Activated T-helper 17 cell treated with anti-CD3 and anti-CD28 coated beads, Interleukin-2, amount 50 U/mL, for 72 hours (primary cell): ENCODE data around the gene ARPC2. TPM values are rescaled to one million over a fixed set of nuclear protein-coding genes. Genes with fewer than 3 reads are reported as not detected.
A peak's percentile ranks its signal among the peaks of the same experiment; 100 is the strongest.

Experiments
- ATAC-seq: fragments of 150-1000 bp; cut with Tn5 transposase; replicated peaks from 2 replicates; pipeline ENCODE4 v1.10.0; 2021; ENCODE audit warnings: mild to moderate bottlenecking, moderate library complexity
- H3K27ac Mint-ChIP-seq: one replicate; pipeline ENCODE4 v1.8.0; 2022; ENCODE audit warnings: mixed read lengths
- H3K27me3 Mint-ChIP-seq: one replicate; pipeline ENCODE4 v1.8.0; 2022; ENCODE audit warnings: mixed read lengths
- H3K36me3 Mint-ChIP-seq: one replicate; pipeline ENCODE4 v1.8.0; 2022; ENCODE audit warnings: low read depth, mild to moderate bottlenecking, mixed read lengths
- H3K4me1 Mint-ChIP-seq: one replicate; pipeline ENCODE4 v1.8.0; 2022; ENCODE audit warnings: mixed read lengths
- H3K4me3 Mint-ChIP-seq: one replicate; pipeline ENCODE4 v1.8.0; 2022; ENCODE audit warnings: mild to moderate bottlenecking, mixed read lengths
- H3K9me3 Mint-ChIP-seq: one replicate; pipeline ENCODE4 v1.8.0; 2022; ENCODE audit warnings: mixed read lengths
- total RNA-seq, 2 donors: library from RNA; stranded (reverse); gene quantifications; one replicate each; pipeline ENCODE4 v1.2.3, GENCODE V29; 2022

Gene ARPC2
- total RNA-seq, 2 donors from 2014 or later: 679 to 681 TPM

- peaks cover 89% of the 10 kb centered on the region for H3K36me3 Mint-ChIP-seq
Observed at GRCh38 chr2:218253232-218253625, 36.2 kb downstream of the ARPC2 start.

GRCh38 chr2:218255446-218255845 lies 38.5 kb downstream of the ARPC2 start:
- Mint-ChIP-seq H3K27me3 (no peaks in the 10 kb centered on the region), H3K4me1 (peaks cover 12% of the 10 kb centered on the region), H3K27ac (peak overlapping the region; percentile 0), H3K36me3 (peaks cover 67% of the 10 kb centered on the region), H3K9me3 (no peaks in the 10 kb centered on the region), H3K4me3 (no peak overlapping the region)
- peak; percentile 63 for ATAC-seq

More at GRCh38 chr2:218253232-218253625, 36.2 kb downstream of the ARPC2 start:
- no peak for ATAC-seq
- peaks cover 12% of the 10 kb centered on the region for H3K4me1 Mint-ChIP-seq
- H3K27me3 Mint-ChIP-seq: no peaks in the 10 kb centered on the region
- peak overlapping the region; percentile 67 for H3K27ac Mint-ChIP-seq
- no peak overlapping the region for H3K4me3 Mint-ChIP-seq
- no peaks in the 10 kb centered on the region for H3K9me3 Mint-ChIP-seq

- peaks cover 54% of the 10 kb centered on the region for H3K36me3 Mint-ChIP-seq
- H3K9me3 Mint-ChIP-seq: no peaks in the 10 kb centered on the region
- no peak for ATAC-seq
- H3K27ac Mint-ChIP-seq: peak overlapping the region; percentile 82
- no peaks in the 10 kb centered on the region for H3K27me3 Mint-ChIP-seq
- H3K4me3 Mint-ChIP-seq: peak overlapping the region; percentile 36
- peaks cover 12% of the 10 kb centered on the region for H3K4me1 Mint-ChIP-seq
Observed at GRCh38 chr2:218256612-218257350, 39.8 kb downstream of the ARPC2 start.

GRCh38 chr2:218257390-218257981 lies 40.5 kb downstream of the ARPC2 start:
- H3K27me3 Mint-ChIP-seq: no peaks in the 10 kb centered on the region
- peak overlapping the region; percentile 82 for H3K27ac Mint-ChIP-seq
- no peaks in the 10 kb centered on the region for H3K9me3 Mint-ChIP-seq
- H3K36me3 Mint-ChIP-seq: peaks cover 47% of the 10 kb centered on the region
- peaks cover 12% of the 10 kb centered on the region for H3K4me1 Mint-ChIP-seq
- peak overlapping the region; percentile 36 for H3K4me3 Mint-ChIP-seq
- ATAC-seq: peak; percentile 76

- no peak for ATAC-seq
- Mint-ChIP-seq H3K27ac (peak overlapping the region; percentile 66), H3K4me3 (no peak overlapping the region), H3K4me1 (peaks cover 12% of the 10 kb centered on the region), H3K27me3 (no peaks in the 10 kb centered on the region), H3K9me3 (no peaks in the 10 kb centered on the region), H3K36me3 (peaks cover 44% of the 10 kb centered on the region)
Observed at GRCh38 chr2:218259099-218259961, 42.3 kb downstream of the ARPC2 start.

GRCh38 chr2:218260166-218260565 lies 43.2 kb downstream of the ARPC2 start:
- Mint-ChIP-seq H3K27me3 (no peaks in the 10 kb centered on the region), H3K4me3 (no peak overlapping the region), H3K27ac (peak overlapping the region; percentile 63), H3K36me3 (peaks cover 40% of the 10 kb centered on the region), H3K4me1 (peaks cover 12% of the 10 kb centered on the region), H3K9me3 (no peaks in the 10 kb centered on the region)
- ATAC-seq: no peak

GRCh38 chr2:218260742-218261422 lies 43.9 kb downstream of the ARPC2 start, which contains the start of gene GPBAR1:
Gene GPBAR1, plus strand, starts transcription at chr2:218261015. Its CDS starts 1,710 bp downstream, at chr2:218262725.
- Mint-ChIP-seq H3K4me3 (no peak within 1 kb of the TSS), H3K27me3 (no peaks in the 10 kb centered on the region), H3K4me1 (peaks cover 12% of the 10 kb centered on the region), H3K9me3 (no peaks in the 10 kb centered on the region), H3K36me3 (peaks cover 39% of the 10 kb centered on the region), H3K27ac (peak within 1 kb of the TSS; percentile 63)
- ATAC-seq: no peak

- Mint-ChIP-seq H3K9me3 (no peaks in the 10 kb centered on the region), H3K27ac (peak overlapping the region; percentile 54), H3K27me3 (no peaks in the 10 kb centered on the region), H3K36me3 (peaks cover 39% of the 10 kb centered on the region), H3K4me3 (no peak overlapping the region), H3K4me1 (peaks cover 12% of the 10 kb centered on the region)
- ATAC-seq: no peak
Observed at GRCh38 chr2:218261423-218262236, 44.6 kb downstream of the ARPC2 start.

GRCh38 chr2:218262237-218262600 lies 45.2 kb downstream of the ARPC2 start:
- peaks cover 44% of the 10 kb centered on the region for H3K36me3 Mint-ChIP-seq
- H3K9me3 Mint-ChIP-seq: no peaks in the 10 kb centered on the region
- peaks cover 13% of the 10 kb centered on the region for H3K4me1 Mint-ChIP-seq
- no peak overlapping the region for H3K4me3 Mint-ChIP-seq
- no peak overlapping the region for H3K27ac Mint-ChIP-seq
- no peak for ATAC-seq
- no peaks in the 10 kb centered on the region for H3K27me3 Mint-ChIP-seq

- no peaks in the 10 kb centered on the region for H3K9me3 Mint-ChIP-seq
- no peaks in the 10 kb centered on the region for H3K27me3 Mint-ChIP-seq
- no peak overlapping the region for H3K27ac Mint-ChIP-seq
- peaks cover 9% of the 10 kb centered on the region for H3K4me1 Mint-ChIP-seq
- peaks cover 44% of the 10 kb centered on the region for H3K36me3 Mint-ChIP-seq
- H3K4me3 Mint-ChIP-seq: no peak overlapping the region
- no peak for ATAC-seq
Observed at GRCh38 chr2:218262631-218263586, 45.9 kb downstream of the ARPC2 start.

GRCh38 chr2:218263817-218264641 lies 47.0 kb downstream of the ARPC2 start:
- Mint-ChIP-seq H3K9me3 (no peaks in the 10 kb centered on the region), H3K27me3 (no peaks in the 10 kb centered on the region), H3K4me3 (no peak overlapping the region)

More at GRCh38 chr2:218263817-218264641, 47.0 kb downstream of the ARPC2 start:
- peaks cover 48% of the 10 kb centered on the region for H3K36me3 Mint-ChIP-seq
- ATAC-seq: no peak
- H3K4me1 Mint-ChIP-seq: peaks cover 10% of the 10 kb centered on the region
- no peak overlapping the region for H3K27ac Mint-ChIP-seq
